Stimulated activated CD4-positive, alpha-beta T cell treated with anti-CD3 and anti-CD28 coated beads, Interleukin-2, amount 100 ng/mL, for 4 hours (primary cell): ENCODE measurements around the gene ZNF248.

Source experiments
- DNase-seq: peaks from one replicate; pipeline ENCODE4 v3.0.0-alpha.2; 2020; ENCODE audit warnings: low read depth

Gene ZNF248

DNA sequence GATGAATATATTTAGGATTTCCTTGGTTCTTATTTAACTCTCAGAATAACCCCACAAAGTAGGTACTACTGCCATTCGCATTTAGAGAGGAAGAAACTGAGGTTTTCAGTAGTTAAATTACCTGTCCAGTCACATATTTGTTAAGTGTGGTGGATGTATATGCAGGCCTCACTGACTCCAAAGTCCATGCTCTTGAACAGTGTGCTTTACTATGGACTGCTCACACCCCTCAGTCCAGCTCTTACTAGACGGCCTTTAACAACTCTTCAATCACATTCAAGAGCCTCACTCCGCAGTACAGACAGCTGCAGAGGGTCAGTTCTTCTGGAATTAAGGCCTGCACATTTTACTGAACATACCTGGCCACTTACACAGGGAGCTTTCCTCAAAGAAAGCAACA is 36.2 kb downstream of the ZNF248 start:
- no peak for DNase-seq

- DNase-seq, result no peak
Observed at GRCh38 chr10:37819797-37820196, 37.6 kb downstream of the ZNF248 start.

GRCh38 chr10:37816290-37816689 is 41.1 kb downstream of the ZNF248 start:
- DNase-seq, result no peak

- DNase-seq, result no peak
Observed at GRCh38 chr10:37813763-37814162, 43.6 kb downstream of the ZNF248 start.

- no peak for DNase-seq
Observed at GRCh38 chr10:37812290-37812689, 45.1 kb downstream of the ZNF248 start.

GRCh38 chr10:37803269-37803668 is 54.1 kb downstream of the ZNF248 start:
- DNase-seq, result no peak

GRCh38 chr10:37801557-37801956 is 55.9 kb downstream of the ZNF248 start:
- DNase-seq, result no peak

DNA sequence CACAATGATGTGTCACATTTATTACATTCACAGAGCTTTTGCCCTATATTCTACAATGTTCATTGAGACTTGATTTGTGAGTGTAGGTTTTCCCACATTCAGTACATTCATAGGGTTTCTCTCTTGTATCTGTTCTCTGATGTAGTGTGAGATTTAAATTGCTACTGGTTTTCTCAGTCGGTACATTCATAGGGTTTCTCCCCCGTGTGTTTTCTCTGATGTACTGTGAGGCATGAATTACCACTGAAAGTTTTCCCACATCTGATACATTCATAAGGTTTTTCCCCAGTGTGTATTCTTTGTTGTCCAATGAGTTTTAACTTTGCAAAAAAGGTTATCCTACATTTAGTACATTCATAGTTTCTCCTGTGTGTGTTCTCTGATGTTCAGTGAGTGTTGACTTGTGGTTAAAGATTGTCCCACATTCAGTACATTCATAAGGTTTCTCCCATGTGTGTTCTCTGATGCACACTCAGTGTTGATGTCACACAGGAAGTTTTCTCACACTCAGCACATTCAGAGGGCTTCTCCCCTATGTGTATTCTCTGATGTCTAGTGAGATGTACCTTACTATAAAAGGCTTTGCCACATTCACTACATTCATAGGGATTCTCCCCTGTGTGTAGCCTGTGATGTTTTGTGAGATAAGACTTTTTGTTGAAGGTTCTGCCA is 63.0 kb downstream of the ZNF248 start:
- no peak for DNase-seq

- no peak for DNase-seq
Observed at GRCh38 chr10:37789590-37789989, 67.8 kb downstream of the ZNF248 start.

- DNase-seq, result no peak
Observed at GRCh38 chr10:37784678-37785077, 72.7 kb downstream of the ZNF248 start.

DNA sequence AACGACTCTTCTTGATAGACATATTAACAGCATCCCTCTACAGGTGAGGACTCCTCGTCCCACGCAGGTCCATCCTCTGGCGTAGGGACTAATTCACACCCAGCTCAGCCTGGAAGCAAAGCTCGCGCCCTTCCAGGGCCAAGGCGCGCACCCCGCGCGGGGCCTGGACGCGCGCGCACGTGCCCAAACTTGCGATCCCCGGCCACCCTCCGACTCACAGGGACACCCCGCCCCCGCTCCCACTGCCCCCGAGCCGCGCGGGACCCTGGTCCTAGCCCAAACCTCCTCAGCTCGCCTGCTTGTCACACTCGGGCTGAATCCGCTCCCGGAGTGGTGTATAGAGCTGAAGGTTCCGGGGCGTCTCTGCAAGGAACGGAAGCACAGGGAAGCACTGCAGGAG is 76.9 kb downstream of the ZNF248 start:
- no peak for DNase-seq

- no peak for DNase-seq
Observed at GRCh38 chr10:37777056-37777455, 80.4 kb downstream of the ZNF248 start.

DNA sequence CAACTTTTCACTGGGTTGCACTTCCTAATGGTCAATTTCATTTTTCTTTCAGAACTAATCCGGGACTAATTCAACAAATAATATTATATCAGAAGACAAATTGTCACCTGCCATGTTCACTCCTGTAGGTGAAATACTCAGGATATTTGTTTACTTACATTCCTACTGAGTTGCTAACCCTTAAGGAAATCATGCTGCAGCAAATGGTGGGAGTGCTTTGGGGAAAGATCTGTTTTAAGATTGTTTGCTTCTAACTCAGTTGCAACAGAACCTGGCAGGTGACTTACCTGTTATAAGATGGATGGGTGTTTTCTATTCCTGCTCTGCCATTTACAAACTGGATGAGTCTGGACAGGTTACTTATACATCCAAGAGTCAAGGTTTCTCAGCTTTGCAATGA is 81.8 kb downstream of the ZNF248 start:
- DNase-seq, result no peak

- DNase-seq, result no peak
Observed at GRCh38 chr10:37774351-37774750, 83.1 kb downstream of the ZNF248 start.

GRCh38 chr10:37765216-37765615 is 92.2 kb downstream of the ZNF248 start:
- no peak for DNase-seq

- no peak for DNase-seq
Observed at GRCh38 chr10:37763132-37763531, 94.3 kb downstream of the ZNF248 start.

- no peak for DNase-seq
Observed at GRCh38 chr10:37762287-37762686, 95.1 kb downstream of the ZNF248 start.

GRCh38 chr10:37760817-37761216 is 96.6 kb downstream of the ZNF248 start:
- no peak for DNase-seq

GRCh38 chr10:37758074-37758473 is 99.3 kb downstream of the ZNF248 start:
- no peak for DNase-seq

- no peak for DNase-seq
Observed at GRCh38 chr10:37754538-37755323, 102.7 kb downstream of the ZNF248 start.

- DNase-seq, result no peak
Observed at GRCh38 chr10:37752334-37752875, 105.0 kb downstream of the ZNF248 start.

- no peak for DNase-seq
Observed at GRCh38 chr10:37748170-37748569, 109.2 kb downstream of the ZNF248 start.

DNA sequence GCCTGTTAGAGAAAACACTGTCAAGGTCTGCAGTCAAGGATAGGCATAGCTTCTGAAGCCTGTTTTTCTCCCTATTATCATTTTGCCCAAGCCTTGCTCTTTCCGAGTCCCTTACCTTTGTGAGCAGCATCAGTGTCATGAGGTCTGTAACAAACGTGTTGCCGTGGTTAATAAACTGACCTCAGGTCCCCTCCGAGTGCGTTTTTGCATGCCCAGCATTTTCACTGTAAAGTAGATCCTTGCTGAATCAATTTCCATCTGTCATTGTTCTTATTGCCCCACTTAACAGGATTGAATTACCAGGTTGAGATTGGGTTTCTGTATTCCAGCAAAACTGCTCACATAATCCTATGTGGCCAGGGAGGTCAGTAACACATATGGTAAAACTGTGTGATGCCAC is 110.3 kb downstream of the ZNF248 start:
- no peak for DNase-seq
